Measurements from ENCODE around the gene PLXNA4.

The PLXNA4 gene

DNA sequence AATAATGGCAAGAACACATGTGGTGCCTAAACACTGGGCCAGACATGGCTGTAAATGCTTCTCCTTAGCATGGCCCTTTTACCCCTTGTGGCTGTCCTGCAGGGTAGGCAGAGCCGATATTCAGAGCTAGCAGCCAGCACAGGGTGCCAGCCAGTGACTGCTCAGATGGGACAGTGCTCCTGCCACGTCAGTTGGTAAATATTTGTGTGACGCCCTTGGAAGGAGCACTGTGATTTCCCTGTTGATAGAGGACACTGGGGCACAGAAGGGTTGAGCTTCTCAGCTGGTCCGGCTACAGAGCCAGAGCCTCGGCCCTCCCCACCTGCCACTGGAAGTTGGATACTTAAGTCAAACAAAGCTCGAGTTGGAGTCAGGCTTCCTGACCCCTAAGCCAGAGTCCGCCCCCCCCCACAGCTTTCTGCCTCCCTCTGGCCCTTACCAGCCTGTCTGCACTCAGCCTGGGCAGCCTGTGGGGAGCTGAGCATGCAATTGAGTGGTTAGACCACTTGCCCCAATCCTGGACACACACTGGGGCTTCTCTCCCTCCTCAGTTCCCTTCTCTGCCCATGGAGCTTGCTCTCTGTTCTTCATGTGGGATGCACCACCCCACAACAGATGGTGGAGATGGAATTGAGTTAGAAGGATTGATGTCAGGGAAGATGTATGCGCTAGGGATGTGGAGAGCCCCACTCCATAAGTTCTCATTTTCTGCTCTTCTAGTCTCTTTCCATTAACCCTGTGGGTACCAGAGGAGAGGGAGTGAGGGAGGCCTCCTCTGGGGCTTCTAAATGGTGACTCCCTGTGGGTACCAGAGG lies 350.8 kb downstream of the PLXNA4 start:
- no peak for DNase-seq

DNA sequence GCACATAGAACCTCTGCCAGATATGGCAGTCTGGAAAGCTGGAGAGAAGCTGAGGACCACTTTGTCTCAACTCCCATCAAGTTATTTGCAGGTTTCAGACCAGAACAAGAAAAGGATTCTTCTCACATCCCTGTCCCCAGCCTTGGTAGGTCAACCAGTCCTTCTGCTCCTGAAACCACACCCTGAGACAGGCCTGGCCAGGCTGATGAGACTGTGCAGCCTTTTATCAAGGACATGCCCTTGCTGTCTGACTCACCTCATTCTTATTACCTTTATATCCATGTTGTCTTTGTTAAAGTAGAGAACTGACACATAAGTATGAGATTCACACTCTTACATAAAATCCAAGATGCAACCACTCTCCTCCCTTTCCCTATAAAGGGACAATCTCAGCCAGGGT lies 354.9 kb downstream of the PLXNA4 start:
- no peak for DNase-seq

GRCh38 chr7:132220060-132220459 lies 356.2 kb downstream of the PLXNA4 start:
- DNase-seq = no peak

- no peak for DNase-seq
Measured at GRCh38 chr7:132218876-132219275, 357.4 kb downstream of the PLXNA4 start.

GRCh38 chr7:132216847-132217525 lies 359.3 kb downstream of the PLXNA4 start:
- no peak for DNase-seq

DNA sequence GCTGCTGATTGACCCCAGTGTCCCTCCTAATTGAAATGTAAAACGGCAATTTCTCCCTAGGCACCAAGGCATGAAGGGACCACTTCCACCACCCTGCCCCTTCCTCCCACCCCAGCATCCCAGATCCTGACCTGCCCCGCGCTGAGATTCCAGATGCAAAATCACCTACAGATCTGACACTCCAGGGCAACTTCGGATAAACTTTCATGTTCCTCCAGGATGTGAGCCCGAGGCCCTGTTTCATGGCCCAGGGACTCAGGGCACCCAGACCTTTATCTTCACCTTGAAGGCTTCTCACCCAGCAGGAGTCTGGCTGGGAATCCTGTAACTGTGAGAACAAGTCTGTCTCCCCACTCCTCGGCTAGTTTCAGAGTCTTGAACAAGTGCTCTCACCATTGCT lies 361.8 kb downstream of the PLXNA4 start:
- DNase-seq = no peak

GRCh38 chr7:132213583-132213982 lies 362.7 kb downstream of the PLXNA4 start:
- DNase-seq = no peak

GRCh38 chr7:132211971-132212370 lies 364.3 kb downstream of the PLXNA4 start:
- DNase-seq = no peak

DNA sequence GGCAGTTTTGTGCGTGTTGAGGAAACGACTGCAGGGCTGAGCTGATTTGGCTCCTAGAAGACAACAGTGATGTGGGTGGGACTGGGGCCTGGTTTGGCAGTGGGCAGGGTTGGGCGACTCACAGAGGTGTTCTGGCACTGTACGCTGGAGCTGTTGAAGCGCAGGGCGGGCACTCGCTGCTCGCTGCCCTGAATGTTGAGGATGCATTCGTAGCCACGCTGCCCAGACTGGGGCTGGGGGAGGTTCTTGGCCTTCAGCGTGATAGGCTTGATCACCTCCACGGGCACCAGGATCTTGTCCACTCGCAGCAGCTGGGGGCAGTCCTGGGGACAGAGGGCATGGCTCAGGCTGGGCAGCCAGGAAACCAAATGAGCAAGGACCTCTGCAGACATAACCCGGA lies 365.4 kb downstream of the PLXNA4 start:
- no peak for DNase-seq

DNA sequence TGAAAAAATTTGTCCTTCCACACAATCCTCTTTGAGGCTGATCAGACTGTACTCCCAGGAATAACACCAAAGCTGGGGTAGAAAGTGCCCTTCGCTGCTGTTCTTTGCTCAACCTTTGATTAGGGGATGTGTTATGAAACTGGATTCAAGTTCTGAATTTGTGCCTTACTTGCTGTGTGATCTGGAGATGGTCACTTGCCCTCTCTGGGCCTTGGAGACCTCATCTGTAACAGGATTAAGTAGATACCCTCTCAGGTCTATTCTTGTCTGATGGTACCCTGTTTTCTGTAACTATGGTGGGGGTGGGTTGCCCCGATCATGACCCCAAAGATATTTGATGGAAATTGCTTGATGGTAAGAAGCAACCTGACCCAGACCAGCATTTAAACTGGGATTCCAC lies 368.5 kb downstream of the PLXNA4 start:
- DNase-seq = no peak

DNA sequence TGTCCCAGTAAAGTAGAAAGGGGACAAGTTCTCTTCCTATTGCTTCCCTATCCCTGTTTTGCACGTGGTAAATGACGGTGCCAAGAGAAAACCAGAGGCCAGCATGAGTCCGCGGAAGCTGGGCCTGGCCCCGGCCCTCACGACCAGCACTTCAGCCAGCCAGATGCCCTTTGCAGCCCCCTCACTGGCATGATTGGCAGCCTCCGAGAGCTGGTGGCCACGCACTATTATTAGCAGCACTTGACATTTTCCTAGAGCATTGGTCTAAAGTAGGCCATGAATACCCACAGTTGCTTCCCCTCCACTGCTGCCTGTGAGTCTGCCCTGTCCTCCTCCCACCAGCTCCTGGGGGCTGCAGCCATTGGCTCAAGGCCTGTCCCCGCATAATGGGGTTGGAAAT lies 369.1 kb downstream of the PLXNA4 start:
- DNase-seq = no peak

- no peak for DNase-seq
Measured at GRCh38 chr7:132206594-132206993, 369.7 kb downstream of the PLXNA4 start.

GRCh38 chr7:132205509-132205908 lies 370.8 kb downstream of the PLXNA4 start:
- DNase-seq = no peak

DNA sequence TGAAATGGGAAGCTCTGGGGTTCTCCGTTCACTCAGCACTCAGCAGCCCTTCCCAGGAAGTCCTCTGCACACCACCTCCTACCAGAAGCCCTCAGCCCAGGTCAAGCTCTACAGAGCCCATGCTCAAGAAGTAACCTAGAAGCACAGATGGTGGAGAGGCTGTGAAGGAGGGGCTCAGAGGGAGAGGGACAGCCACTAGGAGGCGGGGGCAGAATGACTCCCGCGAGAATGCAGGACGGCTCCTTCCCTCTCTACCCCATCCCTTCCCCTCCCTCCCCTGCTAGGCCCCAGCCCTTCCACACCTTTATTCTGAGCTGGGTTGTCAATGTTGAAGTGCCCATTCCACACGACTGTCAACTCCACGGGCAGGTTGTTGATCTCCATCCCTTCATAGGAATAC lies 373.2 kb downstream of the PLXNA4 start:
- DNase-seq = no peak

GRCh38 chr7:132202541-132202940 lies 373.7 kb downstream of the PLXNA4 start:
- DNase-seq = no peak

DNA sequence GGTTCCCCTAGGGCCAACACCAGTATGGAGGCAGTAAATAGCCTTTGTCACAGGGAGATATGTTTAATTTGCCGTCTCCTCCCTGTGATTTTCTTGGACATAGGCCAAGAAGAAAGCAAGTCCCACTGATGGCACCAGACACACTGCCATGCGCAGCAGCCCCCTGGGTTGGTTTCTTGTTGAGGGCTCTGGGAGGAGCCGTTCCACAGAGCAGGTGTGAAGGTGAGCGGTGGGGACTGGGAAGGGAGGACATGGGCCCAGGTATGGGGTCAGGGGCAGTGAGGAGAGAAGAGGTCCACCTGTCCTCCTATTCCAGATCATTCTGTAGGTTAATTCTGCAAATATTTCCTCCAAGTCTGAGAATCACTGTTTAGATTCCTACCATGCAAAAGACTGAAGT lies 376.1 kb downstream of the PLXNA4 start:
- DNase-seq = no peak

GRCh38 chr7:132199626-132200025 lies 376.6 kb downstream of the PLXNA4 start:
- DNase-seq = no peak

GRCh38 chr7:132197772-132198171 lies 378.5 kb downstream of the PLXNA4 start:
- no peak for DNase-seq

GRCh38 chr7:132193898-132194297 lies 382.4 kb downstream of the PLXNA4 start:
- no peak for DNase-seq

GRCh38 chr7:132192809-132193208 lies 383.5 kb downstream of the PLXNA4 start:
- no peak for DNase-seq

- DNase-seq = no peak
Measured at GRCh38 chr7:132191418-132191817, 384.9 kb downstream of the PLXNA4 start.

GRCh38 chr7:132190683-132191082 lies 385.6 kb downstream of the PLXNA4 start:
- no peak for DNase-seq

GRCh38 chr7:132189881-132190280 lies 386.4 kb downstream of the PLXNA4 start:
- no peak for DNase-seq
